Epithelial cell of esophagus (primary cell): ENCODE measurements around the gene TMC7.
"Not testable (repeated sequence)": the region's sequence is repeated elsewhere in the genome, so short reads cannot be mapped to it uniquely, and the experiment has no call there.

Source experiments
- DNase-seq: peaks from one replicate; pipeline ENCODE4 v3.0.0; 2010; ENCODE audit warnings: low read depth
- H3K4me3 ChIP-seq: 2 replicates; pipeline ENCODE4 v1.5.1; 2011; ENCODE audit warnings: mild to moderate bottlenecking, low read length, control low read depth
- TF ChIP-seq, protein P1 (sequence below): IDR thresholded peaks from 2 replicates; pipeline ENCODE4 v1.5.1; 2011; ENCODE audit warnings: low read depth, mild to moderate bottlenecking, low read length, control low read depth, inconsistent platforms; ENCODE audit not compliant: insufficient read depth; ENCODE audit errors: missing control alignments

The TMC7 gene

GRCh38 chr16:18979936-18980335, 3.8 kb upstream of the TMC7 start:
- TF ChIP-seq, protein P1, sequence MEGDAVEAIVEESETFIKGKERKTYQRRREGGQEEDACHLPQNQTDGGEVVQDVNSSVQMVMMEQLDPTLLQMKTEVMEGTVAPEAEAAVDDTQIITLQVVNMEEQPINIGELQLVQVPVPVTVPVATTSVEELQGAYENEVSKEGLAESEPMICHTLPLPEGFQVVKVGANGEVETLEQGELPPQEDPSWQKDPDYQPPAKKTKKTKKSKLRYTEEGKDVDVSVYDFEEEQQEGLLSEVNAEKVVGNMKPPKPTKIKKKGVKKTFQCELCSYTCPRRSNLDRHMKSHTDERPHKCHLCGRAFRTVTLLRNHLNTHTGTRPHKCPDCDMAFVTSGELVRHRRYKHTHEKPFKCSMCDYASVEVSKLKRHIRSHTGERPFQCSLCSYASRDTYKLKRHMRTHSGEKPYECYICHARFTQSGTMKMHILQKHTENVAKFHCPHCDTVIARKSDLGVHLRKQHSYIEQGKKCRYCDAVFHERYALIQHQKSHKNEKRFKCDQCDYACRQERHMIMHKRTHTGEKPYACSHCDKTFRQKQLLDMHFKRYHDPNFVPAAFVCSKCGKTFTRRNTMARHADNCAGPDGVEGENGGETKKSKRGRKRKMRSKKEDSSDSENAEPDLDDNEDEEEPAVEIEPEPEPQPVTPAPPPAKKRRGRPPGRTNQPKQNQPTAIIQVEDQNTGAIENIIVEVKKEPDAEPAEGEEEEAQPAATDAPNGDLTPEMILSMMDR, result no peak
- no peak overlapping the region for H3K4me3 ChIP-seq
- no peak for DNase-seq

GRCh38 chr16:18984435-18985005, 786 bp downstream of the TMC7 start:
- DNase-seq, result no peak
- peak overlapping the region; percentile 65 for H3K4me3 ChIP-seq
- TF ChIP-seq, protein P1, result no peak

DNA sequence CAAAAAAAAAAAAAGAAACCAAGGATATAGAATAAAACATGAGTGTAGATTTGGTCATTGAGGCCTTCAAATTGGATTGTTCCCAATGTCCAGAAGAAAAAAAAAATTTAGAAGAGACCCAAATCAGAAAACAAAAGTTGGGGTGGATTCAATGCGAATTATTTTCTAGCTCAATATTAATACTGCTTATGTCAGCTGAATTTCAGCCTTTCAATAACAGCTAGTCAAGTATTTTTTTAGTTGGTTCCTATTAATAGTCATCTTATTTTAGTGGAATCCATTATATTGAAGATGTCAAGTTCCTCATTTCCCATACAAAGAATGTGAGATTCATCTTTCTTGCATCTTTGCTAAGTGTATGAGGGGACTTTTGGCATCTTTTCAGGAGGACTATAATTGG, 1.5 kb downstream of the TMC7 start:
- not testable (repeated sequence) for DNase-seq, H3K4me3 ChIP-seq

DNA sequence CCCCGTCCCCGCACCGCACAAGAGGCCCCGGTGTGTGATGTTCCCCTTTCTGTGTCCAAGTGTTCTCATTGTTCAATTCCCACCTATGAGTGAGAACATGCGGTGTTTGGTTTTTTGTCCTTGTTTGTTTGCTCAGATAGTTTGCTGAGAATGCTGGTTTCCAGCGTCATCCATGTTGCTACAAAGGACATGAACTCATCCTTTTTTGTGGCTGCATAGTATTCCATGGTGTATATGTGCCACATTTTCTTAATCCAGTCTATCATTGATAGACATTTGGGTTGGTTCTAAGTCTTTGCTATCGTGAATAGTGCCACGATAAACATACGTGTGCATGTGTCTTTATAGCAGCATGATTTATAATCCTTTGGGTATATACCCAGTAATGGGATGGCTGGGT, 8.0 kb downstream of the TMC7 start:
- not testable (repeated sequence) for DNase-seq, H3K4me3 ChIP-seq

DNA sequence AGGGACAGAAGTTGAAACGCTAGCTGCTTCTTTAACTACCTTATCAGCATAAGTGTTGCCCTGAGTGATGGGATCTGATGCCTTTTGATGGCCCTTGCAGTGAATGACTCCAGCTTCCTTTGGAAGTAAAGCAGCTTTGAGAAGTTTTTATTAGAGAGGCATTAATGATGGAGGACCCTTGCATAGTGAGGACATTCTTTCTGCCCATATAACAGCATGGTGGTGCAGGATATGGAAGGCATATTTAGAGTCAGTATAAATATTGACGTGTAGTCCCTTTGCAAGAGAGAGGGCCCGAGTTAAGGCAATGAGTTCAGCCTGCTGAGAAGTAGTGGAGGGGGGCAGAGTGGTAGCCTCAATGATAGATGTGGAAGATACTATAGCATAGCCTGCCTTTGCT, 9.8 kb downstream of the TMC7 start:
- H3K4me3 ChIP-seq, DNase-seq: not testable (repeated sequence)

DNA sequence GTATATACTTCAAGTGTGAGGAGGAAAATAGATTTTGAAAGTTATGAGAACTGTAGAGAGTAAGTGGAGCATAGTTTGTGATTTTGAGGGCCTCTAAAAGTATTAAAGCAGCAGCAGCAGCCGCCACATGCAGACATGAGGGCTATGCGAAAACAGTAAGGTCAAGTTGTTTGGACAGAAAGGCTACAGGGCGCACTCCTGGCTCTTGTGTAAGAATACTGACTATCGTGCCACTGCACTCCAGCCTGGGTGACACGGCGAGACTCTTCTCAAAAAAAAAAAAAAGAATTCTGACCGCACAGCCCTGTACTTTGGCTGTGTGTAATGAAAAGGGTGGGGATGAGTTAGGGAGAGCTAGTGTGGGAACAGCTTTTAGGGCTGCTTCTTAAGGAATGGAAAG, 10.4 kb downstream of the TMC7 start:
- not testable (repeated sequence) for H3K4me3 ChIP-seq, DNase-seq

DNA sequence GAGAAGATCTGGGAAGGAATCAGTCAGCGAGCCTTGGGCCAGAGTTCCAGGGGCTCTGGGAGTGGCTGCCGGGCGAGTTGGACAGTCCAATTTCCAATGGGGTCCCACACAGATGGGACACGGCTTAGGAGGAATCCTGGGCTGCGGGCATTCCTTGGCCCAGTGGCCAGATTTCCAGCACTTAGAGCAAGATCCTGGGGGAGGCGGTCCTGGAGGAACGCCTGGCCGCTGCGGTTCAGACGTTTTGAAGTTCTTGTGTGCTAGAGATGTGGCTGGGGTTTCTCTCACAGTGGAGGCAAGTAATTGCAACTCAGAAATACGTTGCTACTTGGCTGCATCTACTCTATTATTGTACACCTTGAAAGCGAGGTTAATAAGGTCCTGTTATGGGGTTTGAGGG, 11.7 kb downstream of the TMC7 start:
- not testable (repeated sequence) for DNase-seq

GRCh38 chr16:18996536-18996935, 12.8 kb downstream of the TMC7 start:
- peak; percentile 18 for DNase-seq
- H3K4me3 ChIP-seq, result not testable (repeated sequence)

More for the DNA sequence above, 11.7 kb downstream of the TMC7 start:
- H3K4me3 ChIP-seq, result not testable (repeated sequence)

GRCh38 chr16:18997001-18997400, 13.3 kb downstream of the TMC7 start:
- not testable (repeated sequence) for DNase-seq, H3K4me3 ChIP-seq

GRCh38 chr16:18999045-18999393, 15.3 kb downstream of the TMC7 start:
- no peak overlapping the region for H3K4me3 ChIP-seq
- TF ChIP-seq, protein P1, result no peak
- no peak for DNase-seq

- no peak overlapping the region for H3K4me3 ChIP-seq
- TF ChIP-seq, protein P1, result no peak
- peak; percentile 83 for DNase-seq
Measured at GRCh38 chr16:19001788-19002187, 18.1 kb downstream of the TMC7 start.
